T-helper 2 cell treated with Interferon-gamma antibody and Interleukin-4, amounts not matched to agents 5 μg/mL and 100 μg/mL, for 36 hours (primary cell): ENCODE measurements around the gene CDHR4.
"Not testable (repeated sequence)": the region's sequence is repeated elsewhere in the genome, so short reads cannot be mapped to it uniquely, and the experiment has no call there.

Source experiments
- DNase-seq: peaks from one replicate; pipeline ENCODE4 v3.0.0; 2021; ENCODE audit warnings: low spot score
- H3K27ac Mint-ChIP-seq: one replicate; pipeline ENCODE4 v1.8.0; 2021; ENCODE audit warnings: mild to moderate bottlenecking, mixed read lengths
- H3K27me3 Mint-ChIP-seq: one replicate; pipeline ENCODE4 v1.8.0; 2021; ENCODE audit warnings: low read depth, mixed read lengths
- H3K36me3 Mint-ChIP-seq: one replicate; pipeline ENCODE4 v1.8.0; 2021; ENCODE audit warnings: low read depth, mixed read lengths
- H3K4me1 Mint-ChIP-seq: one replicate; pipeline ENCODE4 v1.8.0; 2021; ENCODE audit warnings: low read depth, mixed read lengths
- H3K4me3 Mint-ChIP-seq: one replicate; pipeline ENCODE4 v1.8.0; 2022; ENCODE audit warnings: mild to moderate bottlenecking, moderate library complexity, mixed read lengths
- H3K9me3 Mint-ChIP-seq: one replicate; pipeline ENCODE4 v1.8.0; 2021; ENCODE audit warnings: mixed read lengths

The CDHR4 gene

GRCh38 chr3:49754536-49754935, 45.1 kb downstream of the CDHR4 start:
- peaks cover 3% of the 10 kb centered on the region for H3K4me1 Mint-ChIP-seq
- no peak overlapping the region for H3K4me3 Mint-ChIP-seq
- H3K27me3 Mint-ChIP-seq, result no peaks in the 10 kb centered on the region
- H3K9me3 Mint-ChIP-seq, result no peaks in the 10 kb centered on the region
- no peak overlapping the region for H3K27ac Mint-ChIP-seq
- peaks cover 3% of the 10 kb centered on the region for H3K36me3 Mint-ChIP-seq
- no peak for DNase-seq

DNA sequence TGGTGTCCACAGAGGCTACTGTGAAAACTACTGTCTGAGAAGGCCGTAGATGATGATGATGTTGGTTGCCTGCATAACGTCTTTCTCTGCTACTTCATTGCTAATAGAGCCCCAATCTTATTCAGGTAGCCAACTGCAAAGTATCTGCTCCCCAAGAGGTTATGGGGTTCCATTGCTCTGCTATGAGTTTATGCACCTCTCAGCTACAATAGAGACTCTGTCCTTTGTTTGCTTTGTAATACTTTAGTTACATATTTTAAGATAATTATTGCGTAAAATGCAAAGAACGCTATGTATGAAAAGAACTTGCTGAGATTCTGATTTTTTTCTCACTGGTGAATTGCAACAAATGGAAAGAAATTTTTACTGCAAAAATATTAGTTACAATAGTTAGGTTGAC, 48.2 kb downstream of the CDHR4 start:
- Mint-ChIP-seq H3K9me3 (no peaks in the 10 kb centered on the region), H3K4me1 (peaks cover 1% of the 10 kb centered on the region), H3K27ac (no peak overlapping the region), H3K36me3 (peaks cover 7% of the 10 kb centered on the region), H3K27me3 (no peaks in the 10 kb centered on the region), H3K4me3 (no peak overlapping the region)
- DNase-seq, result no peak

- no peaks in the 10 kb centered on the region for H3K9me3 Mint-ChIP-seq
- DNase-seq, result no peak
- H3K4me3 Mint-ChIP-seq, result no peak overlapping the region
- H3K4me1 Mint-ChIP-seq, result peaks cover 1% of the 10 kb centered on the region
- no peaks in the 10 kb centered on the region for H3K27me3 Mint-ChIP-seq
- peaks cover 11% of the 10 kb centered on the region for H3K36me3 Mint-ChIP-seq
- H3K27ac Mint-ChIP-seq, result no peak overlapping the region
These were observed 49.6 kb downstream of the CDHR4 start for GRCh38 chr3:49750056-49750455.

GRCh38 chr3:49748874-49749273, 50.8 kb downstream of the CDHR4 start:
- peaks cover 18% of the 10 kb centered on the region for H3K36me3 Mint-ChIP-seq
- DNase-seq, H3K9me3 Mint-ChIP-seq, H3K4me1 Mint-ChIP-seq, H3K4me3 Mint-ChIP-seq, H3K27ac Mint-ChIP-seq, H3K27me3 Mint-ChIP-seq: not testable (repeated sequence)

- Mint-ChIP-seq H3K4me3 (no peak overlapping the region), H3K27me3 (no peaks in the 10 kb centered on the region), H3K36me3 (peaks cover 18% of the 10 kb centered on the region), H3K27ac (no peak overlapping the region), H3K9me3 (no peaks in the 10 kb centered on the region), H3K4me1 (peaks cover 1% of the 10 kb centered on the region)
- no peak for DNase-seq
These were observed 51.7 kb downstream of the CDHR4 start for GRCh38 chr3:49747792-49748480.

DNA sequence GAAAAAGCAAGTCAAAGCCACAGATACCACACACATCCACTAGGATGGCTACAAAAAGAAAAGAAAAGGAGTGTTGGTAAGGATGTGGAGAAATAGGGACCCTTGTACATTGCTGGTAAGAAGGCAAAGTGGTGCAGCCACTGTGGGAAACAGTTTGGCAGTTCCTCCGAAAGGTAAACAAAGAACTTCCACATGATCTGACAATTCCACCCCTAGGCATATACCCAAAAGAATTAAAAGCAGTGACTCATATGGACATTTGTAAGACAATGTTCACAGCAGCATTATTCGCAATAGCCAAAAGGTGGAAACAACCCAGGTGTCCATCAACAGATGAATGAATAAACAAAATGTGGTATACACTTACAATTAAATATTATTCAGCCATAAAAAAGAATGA, 53.7 kb downstream of the CDHR4 start:
- Mint-ChIP-seq H3K4me3 (no peak overlapping the region), H3K27me3 (no peaks in the 10 kb centered on the region), H3K36me3 (peaks cover 18% of the 10 kb centered on the region), H3K4me1 (peaks cover 1% of the 10 kb centered on the region), H3K9me3 (no peaks in the 10 kb centered on the region), H3K27ac (no peak overlapping the region)
- DNase-seq, result no peak
